ENCODE data around the gene ABCC3.

- TF ChIP-seq RFX5 (IDR thresholded peaks at IDR 0.05; ENCODE audit: borderline replicate concordance, low read depth, low read length): no peak
- TF ChIP-seq USF2 (IDR thresholded peaks at IDR 0.05; ENCODE audit: low read length): no peak
- TF ChIP-seq CTCF (IDR thresholded peaks at IDR 0.05; ENCODE audit: control extremely low read depth in 1 of 3, insufficient read depth in 1 of 3, low read depth in 1 of 3, low read length in 3 of 3): no peak
- no peak for TF ChIP-seq POLR2AphosphoS5 (IDR thresholded peaks at IDR 0.05; ENCODE audit: low read depth, low read length)
- TF ChIP-seq ZNF274 (IDR thresholded peaks at IDR 0.05; ENCODE audit: borderline replicate concordance, extremely low read depth, low read length): no peak
- TF ChIP-seq POLR2A (IDR thresholded peaks at IDR 0.05; ENCODE audit: control extremely low read depth in 1 of 2, low read depth in 2 of 2, low read length in 2 of 2): no peak
- no peak for TF ChIP-seq BRCA1 (IDR thresholded peaks at IDR 0.05; ENCODE audit: low read depth, low read length)
- TF ChIP-seq EP300 (IDR thresholded peaks at IDR 0.05; ENCODE audit: borderline replicate concordance in 1 of 2, low read depth in 2 of 2, low read length in 2 of 2): no peak
- TF ChIP-seq SIN3A (conservative IDR thresholded peaks at IDR 0.05 in 1 of 2, IDR thresholded peaks at IDR 0.05 in 1 of 2; ENCODE audit: low read depth in 1 of 2, low read length in 2 of 2): no peak
- no peak; the same call in 1 of the 2 replicates for TF ChIP-seq PHF8 (conservative IDR thresholded peaks at IDR 0.05; ENCODE audit: low read depth, low read length)
- no peak for TF ChIP-seq EZH2 (IDR thresholded peaks at IDR 0.05; ENCODE audit: low read depth, low read length, severe bottlenecking)
- no peak for TF ChIP-seq TEAD4 (IDR thresholded peaks at IDR 0.05; ENCODE audit: low read depth, low read length)
- TF ChIP-seq RAD21 (IDR thresholded peaks at IDR 0.05 in 1 of 2, conservative IDR thresholded peaks at IDR 0.05 in 1 of 2; ENCODE audit: low read depth in 2 of 2, low read length in 2 of 2): no peak
Observed at GRCh38 chr17:50719924-50720794, 85.5 kb downstream of the ABCC3 start.

Measured in H1 (cell line).